PC-9 (cell line): ENCODE results near the gene ARHGAP24. TPM values are rescaled to one million over a fixed set of nuclear protein-coding genes. Genes with fewer than 3 reads are reported as not detected.

ENCODE experiments used
- BruUV-seq: library from RNA; stranded (reverse); fragments of 400-500 nt; replicated peaks from 2 replicates; lab custom pipeline; 2021; lab: Mats Ljungman, UMichigan
- CTCF ChIA-PET: fragments of 300-600 bp; sonication (Branson Sonifier 250); formaldehyde crosslinking; loops from one replicate; lab custom pipeline; 2022; ENCODE audit warnings: antibody characterized with exemption; lab: Charles Lee
- POLR2A ChIA-PET: fragments of 300-600 bp; sonication (Branson Sonifier 250); formaldehyde crosslinking; loops from one replicate; lab custom pipeline; 2022; ENCODE audit warnings: antibody characterized with exemption; ENCODE audit not compliant: unreplicated experiment; lab: Charles Lee
- DNase-seq, 2 experiments: peaks; one replicate each; pipeline versions ENCODE4 v3.0.0 to v3.0.0-alpha.2; 2015 to 2022; ENCODE audit warnings: mixed read lengths in 1 of 2
- H2AFZ ChIP-seq: fragments of 200-600 bp; sonication (generic); 2 replicates; pipeline ENCODE4 v1.8.1; 2017; ENCODE audit warnings: antibody characterized with exemption
- H3F3A ChIP-seq: fragments of 200-600 bp; sonication (generic); 2 replicates; pipeline ENCODE4 v1.8.1; 2017; ENCODE audit warnings: antibody characterized with exemption, mild to moderate bottlenecking, low read depth; ENCODE audit not compliant: insufficient read depth
- H3K27ac ChIP-seq: fragments of 200-600 bp; sonication (generic); 2 replicates; pipeline ENCODE4 v1.6.1; 2016; ENCODE audit warnings: mixed run types
- H3K27me3 ChIP-seq: fragments of 200-600 bp; sonication (generic); 2 replicates; pipeline ENCODE4 v1.6.1; 2016; ENCODE audit warnings: low read depth, mixed run types; ENCODE audit not compliant: insufficient read depth
- H3K36me3 ChIP-seq: fragments of 200-600 bp; sonication (generic); 2 replicates; pipeline ENCODE4 v1.6.1; 2016; ENCODE audit warnings: low read depth, mixed run types
- H3K4me1 ChIP-seq: fragments of 200-600 bp; sonication (generic); replicated peaks from 2 replicates; pipeline ENCODE4 v1.6.1; 2016; ENCODE audit warnings: mixed run types; ENCODE audit not compliant: insufficient read depth
- H3K4me2 ChIP-seq: fragments of 200-600 bp; sonication (generic); 2 replicates; pipeline ENCODE4 v1.6.1; 2017; ENCODE audit warnings: mixed run types
- H3K4me3 ChIP-seq: fragments of 200-600 bp; sonication (generic); 2 replicates; pipeline ENCODE4 v1.6.1; 2016; ENCODE audit warnings: mixed run types
- H3K79me2 ChIP-seq: fragments of 200-600 bp; sonication (generic); 2 replicates; pipeline ENCODE4 v1.6.1; 2017; ENCODE audit warnings: low read depth, mixed run types
- H3K9me2 ChIP-seq: fragments of 200-600 bp; sonication (generic); 2 replicates; pipeline ENCODE4 v1.8.1; 2017; ENCODE audit warnings: mild to moderate bottlenecking; ENCODE audit not compliant: insufficient read depth
- H3K9me3 ChIP-seq: fragments of 200-600 bp; sonication (generic); 2 replicates; pipeline ENCODE4 v1.8.1; 2016; ENCODE audit warnings: low read depth; ENCODE audit not compliant: insufficient read depth
- H4K20me1 ChIP-seq: fragments of 200-600 bp; sonication (generic); 2 replicates; pipeline ENCODE4 v1.8.1; 2017; ENCODE audit not compliant: insufficient read depth
- EZH2 ChIP-seq: fragments of 200-600 bp; sonication (generic); IDR thresholded peaks from 2 replicates; pipeline ENCODE4 v1.8.0; 2017; ENCODE audit warnings: antibody characterized with exemption, low read depth
- intact Hi-C: fragments of 100-400 bp; cut with micrococcal nuclease; formaldehyde crosslinking; loops from one replicate; pipeline ENCODE4 v1.10.0; 2022; ENCODE audit not compliant: unreplicated experiment
- total RNA-seq: library from RNA; stranded (reverse); gene quantifications from 2 replicates; pipeline ENCODE4 v1.2.3, GENCODE V29; 2021
- TF ChIP-seq, protein P1 (sequence below): fragments of 200-600 bp; sonication (generic); conservative IDR thresholded peaks from 2 replicates; pipeline ENCODE4 v1.6.1; 2017; ENCODE audit warnings: mixed run types, antibody characterized with exemption, mild to moderate bottlenecking, moderate library complexity

ARHGAP24 gene
- total RNA-seq, 1 experiment from 2014 or later, result 2.2 TPM

DNA sequence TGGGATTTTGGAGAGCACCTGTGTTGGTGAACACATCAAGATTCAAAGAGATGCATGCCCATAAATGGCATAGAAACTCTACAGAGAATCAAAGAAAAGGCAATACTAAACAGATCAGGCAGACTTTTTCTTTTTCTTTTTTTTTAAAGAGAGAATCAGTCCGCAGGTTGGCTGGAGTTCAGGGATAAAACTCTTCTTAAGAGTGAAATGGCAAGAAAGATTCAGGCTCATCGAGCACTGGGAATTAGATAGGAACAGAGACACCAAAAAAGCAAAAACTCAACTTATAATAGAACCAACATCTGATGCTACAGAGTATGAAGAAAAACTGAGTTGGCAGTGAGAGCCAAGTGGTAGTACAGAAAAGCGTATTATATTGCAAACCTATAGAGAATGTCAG, 314.3 kb downstream of the ARHGAP24 start:
- H3F3A ChIP-seq, result no peaks in the 10 kb centered on the region
- H3K4me3 ChIP-seq, result no peak overlapping the region
- no peak overlapping the region for H3K27ac ChIP-seq
- BruUV-seq, result no TSS peak
- no peaks in the 10 kb centered on the region for H3K79me2 ChIP-seq
- POLR2A ChIA-PET, result no interaction called here
- no peaks in the 10 kb centered on the region for H3K9me2 ChIP-seq
- CTCF ChIA-PET, result no interaction called here
- H3K4me2 ChIP-seq, result no peak overlapping the region
- no peaks in the 10 kb centered on the region for H4K20me1 ChIP-seq
- no peaks in the 10 kb centered on the region for H3K27me3 ChIP-seq
- no peaks in the 10 kb centered on the region for H3K36me3 ChIP-seq
- H2AFZ ChIP-seq, result no peak overlapping the region
- peaks cover 12% of the 10 kb centered on the region for H3K4me1 ChIP-seq
- intact Hi-C loops, result no loop called here
- no peaks in the 10 kb centered on the region; the same call in 1 of the 2 replicates for H3K9me3 ChIP-seq
- DNase-seq, result no peak
- TF ChIP-seq, protein P1, sequence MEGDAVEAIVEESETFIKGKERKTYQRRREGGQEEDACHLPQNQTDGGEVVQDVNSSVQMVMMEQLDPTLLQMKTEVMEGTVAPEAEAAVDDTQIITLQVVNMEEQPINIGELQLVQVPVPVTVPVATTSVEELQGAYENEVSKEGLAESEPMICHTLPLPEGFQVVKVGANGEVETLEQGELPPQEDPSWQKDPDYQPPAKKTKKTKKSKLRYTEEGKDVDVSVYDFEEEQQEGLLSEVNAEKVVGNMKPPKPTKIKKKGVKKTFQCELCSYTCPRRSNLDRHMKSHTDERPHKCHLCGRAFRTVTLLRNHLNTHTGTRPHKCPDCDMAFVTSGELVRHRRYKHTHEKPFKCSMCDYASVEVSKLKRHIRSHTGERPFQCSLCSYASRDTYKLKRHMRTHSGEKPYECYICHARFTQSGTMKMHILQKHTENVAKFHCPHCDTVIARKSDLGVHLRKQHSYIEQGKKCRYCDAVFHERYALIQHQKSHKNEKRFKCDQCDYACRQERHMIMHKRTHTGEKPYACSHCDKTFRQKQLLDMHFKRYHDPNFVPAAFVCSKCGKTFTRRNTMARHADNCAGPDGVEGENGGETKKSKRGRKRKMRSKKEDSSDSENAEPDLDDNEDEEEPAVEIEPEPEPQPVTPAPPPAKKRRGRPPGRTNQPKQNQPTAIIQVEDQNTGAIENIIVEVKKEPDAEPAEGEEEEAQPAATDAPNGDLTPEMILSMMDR, result no peak
- no peak for TF ChIP-seq EZH2

DNA sequence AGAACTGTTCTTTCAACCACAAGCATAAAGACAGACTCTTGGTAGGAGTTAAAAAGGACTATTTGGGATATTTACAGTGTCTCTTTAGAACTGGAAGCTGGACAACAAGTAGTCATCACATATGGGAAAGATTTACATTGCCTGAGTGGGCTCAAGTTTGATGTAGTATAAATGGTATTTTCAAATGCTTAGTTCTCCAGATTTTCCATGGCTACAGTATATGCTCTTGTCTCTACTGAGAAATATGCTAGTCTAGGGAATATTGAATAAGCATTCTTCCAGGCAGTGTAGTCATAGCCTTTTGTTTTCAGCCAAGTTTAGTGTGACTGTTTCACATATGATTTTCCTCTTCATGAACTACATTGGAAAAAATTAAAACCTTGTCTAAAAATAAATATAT, 315.6 kb downstream of the ARHGAP24 start:
- intact Hi-C loops, result no loop called here
- H2AFZ ChIP-seq, result no peak overlapping the region
- no TSS peak for BruUV-seq
- ChIA-PET POLR2A (no interaction called here), CTCF (no interaction called here)
- H3K9me2 ChIP-seq, result no peaks in the 10 kb centered on the region
- TF ChIP-seq, protein P1, result no peak
- TF ChIP-seq EZH2, result no peak
- H3K4me1 ChIP-seq, result peaks cover 12% of the 10 kb centered on the region
- no peak overlapping the region for H3K4me2 ChIP-seq
- H3F3A ChIP-seq, result no peaks in the 10 kb centered on the region
- no peaks in the 10 kb centered on the region for H3K79me2 ChIP-seq
- no peak overlapping the region for H3K27ac ChIP-seq
- no peaks in the 10 kb centered on the region; the same call in 1 of the 2 replicates for H3K9me3 ChIP-seq
- no peaks in the 10 kb centered on the region for H3K36me3 ChIP-seq
- no peak for DNase-seq
- H4K20me1 ChIP-seq, result no peaks in the 10 kb centered on the region
- H3K27me3 ChIP-seq, result no peaks in the 10 kb centered on the region
- H3K4me3 ChIP-seq, result no peak overlapping the region

DNA sequence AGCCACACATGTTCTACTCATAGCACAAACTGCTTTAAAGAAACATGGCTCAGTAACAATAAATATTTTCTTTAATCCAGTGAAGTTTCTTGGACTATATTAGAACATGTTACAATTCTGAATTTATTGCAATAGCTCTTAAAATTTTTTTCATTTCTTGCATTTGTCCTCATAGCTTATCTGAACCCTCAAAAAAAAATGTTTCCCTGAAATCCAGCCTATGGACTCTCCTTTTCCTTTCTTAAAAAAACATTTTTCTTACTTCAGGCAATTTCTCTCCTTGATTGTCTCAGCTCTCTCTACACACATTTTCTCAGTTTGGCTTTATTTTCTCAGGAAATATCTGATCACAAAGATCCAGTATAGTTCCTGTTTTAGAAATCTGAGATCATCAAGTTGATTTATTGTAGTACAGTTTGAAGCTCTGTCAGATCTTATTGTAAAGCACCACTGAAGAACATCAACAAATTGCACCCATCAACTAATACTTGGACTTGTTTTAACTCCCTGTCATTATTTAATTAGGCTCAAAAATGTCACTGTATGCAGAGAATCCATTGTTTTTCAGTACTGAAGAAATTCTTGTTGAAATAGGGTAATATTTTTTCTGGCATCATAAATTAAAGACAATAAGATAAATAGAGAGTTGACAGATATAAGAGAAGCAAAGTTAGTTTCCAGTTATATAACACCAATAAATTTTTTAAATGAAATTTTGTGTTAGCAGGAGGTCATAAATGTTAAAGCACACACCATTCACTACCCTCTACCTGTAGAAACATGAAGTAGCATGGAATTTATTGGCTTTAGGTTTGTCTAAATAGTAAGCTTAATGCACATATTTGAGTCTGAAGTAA, 317.7 kb downstream of the ARHGAP24 start:
- intact Hi-C loops, result no loop called here
- H3K27ac ChIP-seq, result no peak overlapping the region

More for the DNA sequence above, 317.7 kb downstream of the ARHGAP24 start:
- no peak overlapping the region for H3K4me3 ChIP-seq
- H3K4me2 ChIP-seq, result no peak overlapping the region
- H2AFZ ChIP-seq, result no peak overlapping the region
- no peak for DNase-seq
- H3K27me3 ChIP-seq, result no peaks in the 10 kb centered on the region
- no TSS peak for BruUV-seq
- no peaks in the 10 kb centered on the region for H3K9me3 ChIP-seq
- H3K79me2 ChIP-seq, result no peaks in the 10 kb centered on the region
- peaks cover under 1% of the 10 kb centered on the region; the same call in 1 of the 2 replicates for H3K4me1 ChIP-seq
- H3K9me2 ChIP-seq, result no peaks in the 10 kb centered on the region
- POLR2A ChIA-PET, result no interaction called here
- H4K20me1 ChIP-seq, result no peaks in the 10 kb centered on the region
- no peaks in the 10 kb centered on the region for H3K36me3 ChIP-seq
- TF ChIP-seq, protein P1, result no peak
- no peak for TF ChIP-seq EZH2
- CTCF ChIA-PET, result no interaction called here
- no peaks in the 10 kb centered on the region for H3F3A ChIP-seq
